DMS79 (cell line): ENCODE data around the gene PCSK9.

Experiments used
- DNase-seq: peaks from one replicate; lab custom pipeline; 2025; lab: John Stamatoyannopoulos, UW

PCSK9 gene

DNA sequence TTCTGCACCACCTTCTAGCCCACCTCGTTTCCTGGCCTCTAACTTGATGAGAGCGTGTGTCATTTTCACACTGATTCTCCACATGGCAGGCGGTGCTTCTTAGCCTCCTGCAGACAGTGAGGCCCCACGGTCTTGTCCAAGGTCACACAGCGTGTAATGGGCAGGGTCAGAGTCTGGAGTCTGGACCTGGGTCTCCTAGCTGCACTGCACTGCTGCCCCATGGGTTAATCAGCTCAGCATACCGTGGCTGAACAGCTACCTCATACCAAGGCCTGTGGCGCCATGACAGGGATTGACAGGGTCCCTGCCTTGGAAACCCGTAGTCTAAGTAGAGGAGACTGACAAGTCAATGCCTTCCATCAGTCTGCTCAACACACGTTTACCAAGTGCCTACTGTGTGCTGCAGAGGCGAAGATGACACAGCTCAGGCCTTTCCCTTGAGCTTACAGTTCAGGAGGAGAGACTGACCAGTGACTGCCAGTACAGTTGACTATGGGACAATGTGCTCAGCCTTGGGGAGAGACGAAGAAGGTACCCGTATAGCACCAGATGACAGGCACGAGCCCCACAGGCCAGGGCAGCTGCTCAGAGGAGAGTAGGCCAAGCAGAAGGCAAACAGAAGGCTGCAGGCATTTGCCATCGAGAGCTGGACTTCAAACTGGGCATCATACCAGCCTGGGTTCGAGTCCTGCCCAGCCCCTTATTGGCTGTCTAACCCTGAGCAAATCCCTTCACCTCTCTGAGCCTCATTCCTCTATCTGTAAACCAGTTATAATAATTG, 5.5 kb downstream of the PCSK9 start:
- no peak for DNase-seq

DNA sequence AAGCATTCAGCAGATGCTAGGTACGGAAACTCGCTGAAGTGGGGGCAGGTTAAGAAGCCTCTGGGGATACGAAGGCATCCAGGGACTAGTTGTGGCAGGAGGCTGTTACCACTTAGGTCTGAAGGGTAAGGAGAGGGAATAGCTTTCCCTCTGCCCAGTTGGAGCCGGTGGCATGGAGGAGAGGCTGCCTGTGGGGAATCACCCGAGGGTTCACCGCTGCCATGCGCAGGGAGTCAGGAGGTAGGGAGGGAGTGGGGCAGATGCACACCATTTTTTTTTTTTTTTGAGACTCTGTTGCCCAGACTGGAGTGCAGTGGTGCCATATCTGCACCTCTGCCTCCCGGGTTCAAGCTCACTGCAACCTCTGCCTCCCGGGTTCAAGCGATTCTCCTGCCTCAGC, 6.1 kb downstream of the PCSK9 start:
- no peak for DNase-seq

- no peak for DNase-seq
These were observed 7.5 kb downstream of the PCSK9 start for GRCh38 chr1:55046871-55047270.

DNA sequence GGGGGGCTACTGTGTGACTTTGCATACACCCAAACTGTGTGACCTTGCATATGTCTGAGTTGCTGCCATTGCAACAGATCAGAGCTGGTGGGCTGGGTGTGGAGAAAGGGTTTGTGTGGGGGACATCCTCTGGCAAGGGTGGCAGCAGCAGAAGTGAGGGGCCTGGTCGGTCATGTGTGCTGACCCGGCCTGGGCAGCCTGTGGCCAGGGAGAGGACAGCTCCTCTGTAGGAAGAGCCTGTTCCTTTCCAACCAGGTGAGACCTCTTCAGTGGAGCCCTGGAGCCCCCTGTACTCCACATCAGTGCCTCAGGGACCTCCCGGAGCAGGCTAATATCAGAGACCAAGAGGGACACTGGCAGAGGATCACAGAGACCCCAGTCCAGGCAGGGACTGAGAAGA, 8.3 kb downstream of the PCSK9 start:
- no peak for DNase-seq

- no peak for DNase-seq
These were observed 9.3 kb downstream of the PCSK9 start for GRCh38 chr1:55048453-55049270.

DNA sequence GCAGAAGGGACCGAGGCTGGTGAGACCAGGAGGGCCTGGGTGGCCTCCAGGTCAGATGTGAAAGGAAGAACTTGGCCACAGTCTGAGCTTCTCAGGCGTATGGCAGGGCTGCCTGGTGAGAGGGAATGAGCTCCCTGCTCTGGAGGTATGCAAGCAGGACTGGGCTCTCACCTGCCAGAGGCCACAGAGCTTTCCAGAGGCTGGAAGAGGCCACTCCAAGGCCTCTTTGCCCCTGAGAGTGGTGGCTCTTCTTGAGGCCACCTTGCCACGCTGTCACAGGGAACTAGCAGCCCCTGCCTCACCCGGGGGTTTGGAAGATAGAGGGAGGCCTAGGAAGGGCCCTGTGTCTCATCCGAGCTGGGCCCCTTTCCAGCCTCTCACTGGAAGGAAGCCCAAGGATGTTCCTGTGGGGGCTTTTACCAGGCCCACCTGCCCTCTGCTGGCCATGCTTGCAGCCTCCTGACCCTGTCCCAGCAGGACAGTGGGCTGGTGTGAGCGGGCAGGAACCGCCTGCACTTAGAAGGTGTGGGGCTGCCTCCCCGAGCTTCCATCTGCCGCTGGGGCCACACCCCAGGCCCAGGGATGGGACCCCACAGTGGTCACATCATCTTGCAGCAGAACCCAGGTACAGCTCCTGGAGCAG, 10.0 kb downstream of the PCSK9 start:
- DNase-seq: no peak

DNA sequence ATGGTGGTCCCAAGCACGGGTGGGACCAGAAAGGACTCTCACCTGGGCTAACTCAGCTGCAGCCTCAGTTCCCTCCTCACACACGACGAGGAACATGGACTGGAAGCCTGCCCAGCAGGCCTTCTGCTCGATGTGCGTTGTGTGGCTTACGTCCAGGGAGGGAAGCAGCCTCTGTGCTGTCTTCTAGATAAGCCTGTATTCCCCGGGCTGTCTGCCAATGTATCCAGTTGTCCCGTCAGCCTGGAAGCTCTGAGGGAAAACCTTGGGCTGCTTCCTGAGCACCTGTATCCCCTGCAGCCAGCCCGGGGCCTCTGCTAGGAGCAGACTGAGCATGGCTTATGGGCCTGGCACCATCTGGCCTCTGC, 10.5 kb downstream of the PCSK9 start:
- no peak for DNase-seq

- DNase-seq: no peak
These were observed 10.9 kb downstream of the PCSK9 start for GRCh38 chr1:55050283-55050682.

- no peak for DNase-seq
These were observed 11.8 kb downstream of the PCSK9 start for GRCh38 chr1:55051169-55051568.

- DNase-seq: no peak
These were observed 12.3 kb downstream of the PCSK9 start for GRCh38 chr1:55051621-55052020.

DNA sequence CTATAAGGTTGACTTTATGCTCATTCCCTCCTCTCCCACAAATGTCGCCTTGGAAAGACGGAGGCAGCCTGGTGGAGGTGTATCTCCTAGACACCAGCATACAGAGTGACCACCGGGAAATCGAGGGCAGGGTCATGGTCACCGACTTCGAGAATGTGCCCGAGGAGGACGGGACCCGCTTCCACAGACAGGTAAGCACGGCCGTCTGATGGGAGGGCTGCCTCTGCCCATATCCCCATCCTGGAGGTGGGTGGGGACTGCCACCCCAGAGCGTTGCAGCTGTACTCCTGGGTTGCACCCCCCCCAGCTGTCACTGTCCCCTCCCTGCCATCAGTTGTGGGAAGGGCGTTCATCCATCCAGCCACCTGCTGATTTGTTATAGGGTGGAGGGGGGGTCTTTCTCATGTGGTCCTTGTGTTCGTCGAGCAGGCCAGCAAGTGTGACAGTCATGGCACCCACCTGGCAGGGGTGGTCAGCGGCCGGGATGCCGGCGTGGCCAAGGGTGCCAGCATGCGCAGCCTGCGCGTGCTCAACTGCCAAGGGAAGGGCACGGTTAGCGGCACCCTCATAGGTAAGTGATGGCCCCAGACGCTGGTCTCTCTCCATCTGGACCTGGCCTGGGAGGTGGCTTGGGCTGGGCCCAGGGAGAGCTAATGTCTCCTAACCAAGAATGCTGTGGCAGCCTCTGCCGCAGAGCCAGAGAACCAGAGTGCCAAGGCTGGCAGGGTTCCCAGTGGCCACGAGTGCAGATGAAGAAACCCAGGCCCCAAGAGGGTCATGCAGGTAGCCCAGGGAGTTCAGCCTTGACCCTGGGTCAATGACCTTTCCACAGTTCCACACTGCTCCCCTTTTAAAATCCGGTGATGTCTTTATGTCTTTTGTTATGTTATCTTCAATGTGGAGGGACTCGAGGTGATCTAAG, 13.1 kb downstream of the PCSK9 start:
- no peak for DNase-seq

DNA sequence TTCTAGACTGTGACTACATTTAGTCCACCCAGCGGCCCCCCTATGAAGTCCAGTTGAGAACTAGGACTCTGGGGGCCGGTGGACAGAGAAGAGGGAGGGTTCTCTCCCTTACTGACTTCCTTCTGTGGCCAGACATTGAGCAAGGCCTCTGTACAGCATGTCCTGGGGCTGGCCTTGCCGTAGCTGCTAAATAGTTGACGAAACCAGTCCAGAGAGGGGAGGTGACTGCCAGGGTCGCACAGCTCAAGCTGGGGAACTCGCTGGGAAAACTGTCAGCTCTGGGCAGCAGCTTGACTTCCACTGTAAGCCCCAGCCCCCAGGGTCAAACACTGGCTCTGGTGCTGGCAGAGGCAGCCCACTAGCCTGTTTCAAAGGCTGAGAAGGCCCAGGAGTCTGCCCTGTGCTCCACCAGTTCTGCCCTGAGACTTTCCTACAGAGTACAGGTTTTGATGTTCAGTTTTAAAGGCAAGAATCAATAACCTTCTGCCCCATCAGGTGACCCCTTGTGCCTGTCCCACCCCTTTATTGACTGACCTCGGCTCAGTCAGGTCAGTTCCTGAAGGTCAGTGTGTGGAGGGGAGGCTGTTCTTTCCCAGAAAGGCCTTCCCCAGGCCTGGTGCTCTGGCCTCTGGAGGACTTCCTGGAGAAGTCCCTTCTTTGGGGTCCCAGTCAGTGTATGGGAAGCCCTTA, 14.1 kb downstream of the PCSK9 start:
- DNase-seq: no peak

- DNase-seq: no peak
These were observed 15.0 kb downstream of the PCSK9 start for GRCh38 chr1:55054396-55054795.

DNA sequence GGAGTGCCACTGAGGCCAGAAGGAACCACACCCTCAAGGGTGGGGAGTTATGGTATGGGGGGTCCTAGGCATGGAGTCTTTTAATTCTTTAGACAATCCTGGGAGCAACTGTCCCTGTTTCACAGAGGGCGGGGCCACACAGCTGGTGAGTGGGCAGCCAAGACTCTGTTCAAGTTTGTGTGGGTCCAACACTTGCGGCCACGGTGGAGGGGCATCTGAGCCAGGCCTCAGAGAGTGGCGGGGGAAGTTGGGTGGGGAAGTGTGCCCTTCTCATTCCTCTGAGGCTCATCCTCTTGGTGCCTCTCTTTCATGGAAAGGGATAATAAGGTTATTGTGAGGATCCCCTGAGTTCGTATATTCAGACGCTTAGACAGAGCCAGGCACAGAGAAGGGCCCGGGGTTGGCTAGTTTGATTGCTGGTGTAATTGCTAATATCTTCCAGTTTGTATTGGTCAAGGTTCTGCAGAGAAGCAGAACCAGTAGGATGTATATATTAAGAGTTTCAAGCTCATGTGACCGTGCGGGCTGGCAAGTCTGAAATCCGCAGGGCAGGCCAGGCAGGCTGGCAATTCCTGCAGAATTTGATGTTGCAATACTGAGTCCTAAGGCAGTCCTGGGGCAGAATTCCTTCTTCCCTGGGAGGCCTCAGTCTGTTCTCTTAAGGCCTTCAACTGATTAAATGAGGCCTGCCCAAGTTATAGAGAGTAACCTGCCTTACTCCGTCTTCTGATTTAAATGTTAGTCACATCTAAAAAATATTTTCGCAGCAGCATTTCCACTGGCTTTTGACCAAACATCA, 15.9 kb downstream of the PCSK9 start:
- DNase-seq: no peak

GRCh38 chr1:55055951-55056631, 16.7 kb downstream of the PCSK9 start:
- no peak for DNase-seq

DNA sequence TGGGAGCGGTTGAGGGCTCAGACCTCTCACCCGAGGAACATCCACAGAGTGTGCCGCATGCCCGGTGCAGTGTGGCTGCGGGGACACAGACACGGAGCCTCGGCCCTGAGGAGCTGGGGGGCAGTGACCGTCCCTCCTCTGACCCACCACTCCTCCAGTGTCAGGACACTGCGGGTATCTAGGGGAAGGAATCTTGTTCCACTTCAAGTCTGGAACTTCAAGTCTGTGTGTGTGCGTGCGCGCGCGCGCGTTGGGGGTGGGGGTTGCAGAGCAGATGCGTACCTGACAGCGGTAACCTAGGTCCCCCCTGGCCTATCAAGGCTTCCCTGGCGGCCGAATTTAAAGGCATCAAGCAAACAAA, 17.3 kb downstream of the PCSK9 start:
- DNase-seq: no peak

DNA sequence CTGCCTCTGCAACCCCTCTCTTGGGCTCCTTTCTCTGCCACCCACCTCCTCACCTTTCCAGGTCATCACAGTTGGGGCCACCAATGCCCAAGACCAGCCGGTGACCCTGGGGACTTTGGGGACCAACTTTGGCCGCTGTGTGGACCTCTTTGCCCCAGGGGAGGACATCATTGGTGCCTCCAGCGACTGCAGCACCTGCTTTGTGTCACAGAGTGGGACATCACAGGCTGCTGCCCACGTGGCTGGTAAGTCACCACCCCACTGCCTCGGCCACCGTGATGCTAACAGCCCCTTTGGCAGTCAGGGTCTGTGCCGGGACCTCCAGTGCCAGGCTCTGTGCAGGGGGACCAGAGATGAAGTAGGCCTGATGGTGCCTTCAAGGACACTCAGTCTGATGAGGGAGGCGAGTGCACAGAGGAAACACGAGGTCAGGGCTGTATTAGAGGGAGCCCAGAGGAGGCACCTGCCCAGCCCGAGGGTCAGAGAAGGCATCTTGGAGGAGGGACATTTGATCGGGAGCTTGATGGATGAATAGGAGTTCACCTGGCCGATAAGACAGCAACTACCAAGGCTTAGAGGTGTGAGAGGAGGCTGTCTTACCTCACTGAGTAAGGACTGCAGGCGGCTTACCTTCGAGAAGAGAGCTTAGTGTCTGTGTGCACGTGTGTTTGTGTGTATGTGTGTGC, 18.1 kb downstream of the PCSK9 start:
- DNase-seq: no peak

DNA sequence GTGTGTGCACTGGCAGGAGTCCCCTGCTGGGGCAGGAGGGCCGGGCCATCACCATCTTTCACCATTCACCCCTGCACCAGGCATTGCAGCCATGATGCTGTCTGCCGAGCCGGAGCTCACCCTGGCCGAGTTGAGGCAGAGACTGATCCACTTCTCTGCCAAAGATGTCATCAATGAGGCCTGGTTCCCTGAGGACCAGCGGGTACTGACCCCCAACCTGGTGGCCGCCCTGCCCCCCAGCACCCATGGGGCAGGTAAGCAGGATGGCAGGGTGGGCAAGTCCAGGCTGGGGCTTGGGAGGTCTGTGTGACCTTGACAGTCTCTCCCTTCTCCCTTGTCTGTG, 18.6 kb downstream of the PCSK9 start:
- DNase-seq: no peak

- no peak for DNase-seq
These were observed 20.2 kb downstream of the PCSK9 start for GRCh38 chr1:55059302-55060132.
